ENCODE results near the gene LOC128125822.
"Not testable (repeated sequence)": the region's sequence is repeated elsewhere in the genome, so short reads cannot be mapped to it uniquely, and the experiment has no call there.

Gene LOC128125822

GRCh38 chr6:63572044-63572746 lies at the start of gene LOC128125822, which contains the start of gene PTP4A1:
LOC128125822 (plus strand) TSS chr6:63572480.
PTP4A1 (plus strand) TSS chr6:63572480; CDS start chr6:63576881, 4,401 bp downstream.
- DNase-seq = peak; percentile 98 to 99 (median 99)

- not testable (repeated sequence) for DNase-seq
Measured at GRCh38 chr6:63522911-63523287, 49.4 kb upstream of the LOC128125822 start.

GRCh38 chr6:63523630-63524029 lies 48.6 kb upstream of the LOC128125822 start:
- no peak for DNase-seq

- no peak for DNase-seq
Measured at GRCh38 chr6:63525186-63525878, 46.9 kb upstream of the LOC128125822 start.

- no peak for DNase-seq
Measured at GRCh38 chr6:63526931-63527330, 45.3 kb upstream of the LOC128125822 start.

- no peak for DNase-seq
Measured at GRCh38 chr6:63527658-63528514, 44.4 kb upstream of the LOC128125822 start.

- DNase-seq = no peak
Measured at GRCh38 chr6:63529498-63529897, 42.8 kb upstream of the LOC128125822 start.

GRCh38 chr6:63530182-63530581 lies 42.1 kb upstream of the LOC128125822 start:
- no peak for DNase-seq

- no peak for DNase-seq
Measured at GRCh38 chr6:63530991-63531390, 41.3 kb upstream of the LOC128125822 start.

- DNase-seq = no peak
Measured at GRCh38 chr6:63533026-63533425, 39.3 kb upstream of the LOC128125822 start.

GRCh38 chr6:63533952-63534351 lies 38.3 kb upstream of the LOC128125822 start:
- no peak for DNase-seq

- no peak for DNase-seq
Measured at GRCh38 chr6:63537201-63537958, 34.9 kb upstream of the LOC128125822 start.

- no peak for DNase-seq
Measured at GRCh38 chr6:63537959-63538300, 34.4 kb upstream of the LOC128125822 start.

GRCh38 chr6:63538550-63538949 lies 33.7 kb upstream of the LOC128125822 start:
- DNase-seq = no peak

GRCh38 chr6:63543001-63543400 lies 29.3 kb upstream of the LOC128125822 start:
- DNase-seq = no peak

- DNase-seq = no peak
Measured at GRCh38 chr6:63543982-63544381, 28.3 kb upstream of the LOC128125822 start.

GRCh38 chr6:63546236-63546635 lies 26.0 kb upstream of the LOC128125822 start:
- no peak for DNase-seq

GRCh38 chr6:63546697-63547096 lies 25.6 kb upstream of the LOC128125822 start:
- DNase-seq = no peak

- DNase-seq = no peak
Measured at GRCh38 chr6:63549076-63549475, 23.2 kb upstream of the LOC128125822 start.

- no peak for DNase-seq
Measured at GRCh38 chr6:63553208-63553607, 19.1 kb upstream of the LOC128125822 start.

GRCh38 chr6:63553900-63554299 lies 18.4 kb upstream of the LOC128125822 start:
- DNase-seq = no peak

GRCh38 chr6:63554782-63555181 lies 17.5 kb upstream of the LOC128125822 start:
- DNase-seq = no peak

- no peak for DNase-seq
Measured at GRCh38 chr6:63556369-63556768, 15.9 kb upstream of the LOC128125822 start.

Data from suppressor macrophage (primary cell).